Neural progenitor cell (in vitro differentiated cells): ENCODE results near the gene NELFA. TPM values are rescaled to one million over a fixed set of nuclear protein-coding genes. Genes with fewer than 3 reads are reported as not detected.
A peak's percentile ranks its signal among the peaks of the same experiment; 100 is the strongest.

Experiments
- DNase-seq: peaks from one replicate; pipeline ENCODE4 v3.0.0-alpha.2; 2016; ENCODE audit warnings: low spot score
- H2AFZ ChIP-seq: fragments of 200-600 bp; sonication (generic); replicated peaks from 2 replicates; pipeline ENCODE4 v1.6.1; 2016; ENCODE audit warnings: antibody characterized with exemption
- H3F3A ChIP-seq: fragments of 200-600 bp; sonication (generic); 2 replicates; pipeline ENCODE4 v1.6.1; 2016; ENCODE audit warnings: antibody characterized with exemption, low read depth
- H3K27ac ChIP-seq: fragments of 200-600 bp; sonication (generic); 2 replicates; pipeline ENCODE4 v1.5.1; 2016; ENCODE audit warnings: mild to moderate bottlenecking
- H3K27me3 ChIP-seq: fragments of 200-600 bp; sonication (generic); 2 replicates; pipeline ENCODE4 v1.6.1; 2016; ENCODE audit warnings: mild to moderate bottlenecking, moderate library complexity
- H3K36me3 ChIP-seq: fragments of 200-600 bp; sonication (generic); 2 replicates; pipeline ENCODE4 v1.5.1; 2016
- H3K4me1 ChIP-seq: fragments of 200-600 bp; sonication (generic); 2 replicates; pipeline ENCODE4 v1.6.1; 2016; ENCODE audit warnings: mixed run types
- H3K4me2 ChIP-seq: fragments of 200-600 bp; sonication (generic); 2 replicates; pipeline ENCODE4 v1.6.1; 2016
- H3K4me3 ChIP-seq: fragments of 200-600 bp; sonication (generic); 2 replicates; pipeline ENCODE4 v1.5.1; 2016
- H3K79me2 ChIP-seq: fragments of 200-600 bp; sonication (generic); 2 replicates; pipeline ENCODE4 v1.6.1; 2016; ENCODE audit warnings: low read depth
- H3K9ac ChIP-seq: fragments of 200-600 bp; sonication (generic); 2 replicates; pipeline ENCODE4 v1.6.1; 2016
- H3K9me3 ChIP-seq: fragments of 200-600 bp; sonication (generic); 2 replicates; pipeline ENCODE4 v1.5.1; 2016; ENCODE audit warnings: low read depth
- H4K20me1 ChIP-seq: fragments of 200-600 bp; sonication (generic); 2 replicates; pipeline ENCODE4 v1.6.1; 2016; ENCODE audit warnings: low read depth
- H3K27ac Mint-ChIP-seq: 3 replicates; pipeline ENCODE4 v1.8.0; 2021; ENCODE audit warnings: mixed read lengths
- H3K27me3 Mint-ChIP-seq: 2 replicates; pipeline ENCODE4 v1.8.0; 2022; ENCODE audit warnings: low read depth, mild to moderate bottlenecking, inconsistent platforms, moderate library complexity, mixed read lengths; ENCODE audit not compliant: insufficient read depth
- H3K36me3 Mint-ChIP-seq: 3 replicates; pipeline ENCODE4 v1.8.0; 2021; ENCODE audit warnings: mixed read lengths
- H3K4me1 Mint-ChIP-seq: 3 replicates; pipeline ENCODE4 v1.8.0; 2021; ENCODE audit warnings: mixed read lengths
- H3K4me3 Mint-ChIP-seq: 3 replicates; pipeline ENCODE4 v1.8.0; 2021; ENCODE audit warnings: mild to moderate bottlenecking, moderate library complexity, mixed read lengths
- H3K9me3 Mint-ChIP-seq: 3 replicates; pipeline ENCODE4 v1.8.0; 2020; ENCODE audit warnings: mixed read lengths
- CTCF ChIP-seq: fragments of 200-600 bp; sonication (generic); IDR thresholded peaks from 2 replicates; pipeline ENCODE4 v1.5.1; 2017; ENCODE audit warnings: antibody characterized with exemption, mild to moderate bottlenecking
- EZH2 ChIP-seq: fragments of 200-600 bp; sonication (generic); IDR thresholded peaks from 2 replicates; pipeline ENCODE4 v1.6.1; 2017; ENCODE audit warnings: antibody characterized with exemption, mild to moderate bottlenecking, moderate library complexity
- EZH2phosphoT487 ChIP-seq: fragments of 200-600 bp; sonication (generic); IDR thresholded peaks from 2 replicates; pipeline ENCODE4 v1.6.1; 2017; ENCODE audit warnings: antibody characterized with exemption
- total RNA-seq: library from RNA; depleted of rRNA; stranded (reverse); fragments of >200 nt; gene quantifications from 2 replicates; pipeline ENCODE4 v1.2.3, GENCODE V29; 2015; ENCODE audit warnings: low replicate concordance

The NELFA gene
- total RNA-seq, 1 donor from 2014 or later = 18.0 TPM

GRCh38 chr4:1990348-1990645 lies 18.5 kb downstream of the NELFA start:
- H3K9me3 Mint-ChIP-seq = peaks cover 2% of the 10 kb centered on the region
- H3K27ac Mint-ChIP-seq = peak overlapping the region; percentile 83
- no peaks in the 10 kb centered on the region for H3K4me1 Mint-ChIP-seq
- Histone ChIP-seq H4K20me1 (peaks cover 41% of the 10 kb centered on the region), H3K79me2 (peaks cover 50% of the 10 kb centered on the region), H2AFZ (no peak overlapping the region), H3K4me2 (no peak overlapping the region), H3F3A (no peaks in the 10 kb centered on the region), H3K36me3 (peaks cover under 1% of the 10 kb centered on the region), H3K9me3 (no peaks in the 10 kb centered on the region), H3K4me1 (no peaks in the 10 kb centered on the region), H3K9ac (no peak overlapping the region), H3K4me3 (no peak overlapping the region), H3K27me3 (no peaks in the 10 kb centered on the region), H3K27ac (no peak overlapping the region)
- TF ChIP-seq CTCF (no peak), EZH2phosphoT487 (no peak), EZH2 (no peak)
- DNase-seq = no peak
- H3K4me3 Mint-ChIP-seq = no peak overlapping the region
- peaks cover 2% of the 10 kb centered on the region for H3K27me3 Mint-ChIP-seq
- peaks cover 24% of the 10 kb centered on the region for H3K36me3 Mint-ChIP-seq

GRCh38 chr4:1989533-1990347 lies 19.0 kb downstream of the NELFA start:
- TF ChIP-seq EZH2 = no peak
- TF ChIP-seq EZH2phosphoT487 = no peak
- TF ChIP-seq CTCF = no peak
- no peak overlapping the region for H3K4me3 ChIP-seq
- H3K4me2 ChIP-seq = no peak overlapping the region
- H3K4me1 Mint-ChIP-seq = no peaks in the 10 kb centered on the region
- DNase-seq = no peak
- no peaks in the 10 kb centered on the region for H3K9me3 ChIP-seq
- H3F3A ChIP-seq = no peaks in the 10 kb centered on the region
- peaks cover 41% of the 10 kb centered on the region for H4K20me1 ChIP-seq
- H3K36me3 Mint-ChIP-seq = peaks cover 21% of the 10 kb centered on the region
- H3K27me3 Mint-ChIP-seq = peaks cover 4% of the 10 kb centered on the region
- no peaks in the 10 kb centered on the region for H3K9me3 Mint-ChIP-seq
- no peak overlapping the region for H3K9ac ChIP-seq
- peak overlapping the region; percentile 42 for H3K27ac Mint-ChIP-seq
- H3K27me3 ChIP-seq = no peaks in the 10 kb centered on the region
- H3K36me3 ChIP-seq = no peaks in the 10 kb centered on the region
- no peak overlapping the region for H2AFZ ChIP-seq
- no peaks in the 10 kb centered on the region for H3K4me1 ChIP-seq
- H3K4me3 Mint-ChIP-seq = no peak overlapping the region
- H3K79me2 ChIP-seq = peaks cover 45% of the 10 kb centered on the region
- H3K27ac ChIP-seq = no peak overlapping the region

GRCh38 chr4:1988327-1988724 lies 20.4 kb downstream of the NELFA start:
- Histone ChIP-seq H3K9me3 (no peaks in the 10 kb centered on the region), H3K4me2 (no peak overlapping the region), H3K79me2 (peaks cover 31% of the 10 kb centered on the region), H3K27me3 (no peaks in the 10 kb centered on the region), H2AFZ (no peak overlapping the region), H3K4me3 (no peak overlapping the region), H3K36me3 (no peaks in the 10 kb centered on the region), H3K4me1 (no peaks in the 10 kb centered on the region), H4K20me1 (peaks cover 39% of the 10 kb centered on the region), H3F3A (no peaks in the 10 kb centered on the region), H3K27ac (no peak overlapping the region), H3K9ac (no peak overlapping the region)
- H3K27me3 Mint-ChIP-seq = peaks cover 6% of the 10 kb centered on the region
- H3K36me3 Mint-ChIP-seq = peaks cover 18% of the 10 kb centered on the region
- no peaks in the 10 kb centered on the region for H3K9me3 Mint-ChIP-seq
- no peak for DNase-seq
- TF ChIP-seq EZH2 = no peak
- no peak for TF ChIP-seq EZH2phosphoT487
- TF ChIP-seq CTCF = no peak
- no peaks in the 10 kb centered on the region for H3K4me1 Mint-ChIP-seq
- no peak overlapping the region for H3K27ac Mint-ChIP-seq
- H3K4me3 Mint-ChIP-seq = no peak overlapping the region
